Ureter (tissue), 1 donor: ENCODE results near the gene HELZ. TPM values are rescaled to one million over a fixed set of nuclear protein-coding genes. Genes with fewer than 3 reads are reported as not detected.
"Not testable (repeated sequence)": the region's sequence is repeated elsewhere in the genome, so short reads cannot be mapped to it uniquely, and the experiment has no call there.

Experiments used
- DNase-seq: peaks from one replicate; pipeline ENCODE4 v3.0.0-alpha.2; 2020; ENCODE audit warnings: low spot score
- total RNA-seq: library from RNA; stranded (reverse); gene quantifications from one replicate; pipeline ENCODE4 v1.2.4, GENCODE V29; 2023
- donor health status: DM: yes; HTN: yes; CAD: no.

The HELZ gene
- total RNA-seq, 1 donor from 2014 or later, result 68.4 TPM

DNA sequence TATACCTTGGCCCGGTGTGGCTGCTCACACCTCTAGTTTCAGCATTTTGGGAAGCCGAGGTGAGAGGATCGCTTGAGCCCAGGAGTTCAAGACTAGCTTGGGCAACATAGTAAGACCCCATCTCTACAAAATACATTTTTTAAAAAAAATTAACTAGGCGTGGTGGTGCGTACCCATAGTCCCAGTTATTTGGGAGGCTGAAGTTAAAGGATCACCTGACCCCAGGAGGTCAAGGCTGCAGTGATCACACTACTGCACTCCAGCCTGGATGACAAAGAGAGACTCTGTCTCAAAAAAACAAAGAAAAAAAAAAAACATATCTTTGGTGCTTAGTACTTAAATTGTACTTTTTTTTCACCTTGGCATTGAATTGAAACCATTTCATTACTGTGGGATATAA, 101.7 kb downstream of the HELZ start:
- DNase-seq, result no peak

DNA sequence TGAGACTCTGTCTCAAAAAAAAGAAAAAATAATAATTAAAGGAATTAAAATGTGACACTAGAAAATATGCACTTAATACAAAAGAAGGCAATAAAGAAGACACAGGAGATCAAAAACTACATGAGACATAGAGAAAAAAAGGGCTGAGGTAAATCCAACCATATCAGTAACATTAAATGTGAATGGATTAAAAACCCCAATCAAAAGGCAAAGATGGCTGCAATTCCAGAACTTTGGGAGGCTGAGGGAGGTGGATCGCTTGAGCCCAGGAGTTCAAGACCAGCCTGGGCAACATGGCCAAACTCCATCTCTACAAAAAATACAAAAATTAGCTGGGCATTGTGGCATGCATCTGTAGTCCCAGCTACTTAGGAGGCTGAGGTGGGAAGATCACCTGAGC, 103.0 kb downstream of the HELZ start:
- DNase-seq, result not testable (repeated sequence)

DNA sequence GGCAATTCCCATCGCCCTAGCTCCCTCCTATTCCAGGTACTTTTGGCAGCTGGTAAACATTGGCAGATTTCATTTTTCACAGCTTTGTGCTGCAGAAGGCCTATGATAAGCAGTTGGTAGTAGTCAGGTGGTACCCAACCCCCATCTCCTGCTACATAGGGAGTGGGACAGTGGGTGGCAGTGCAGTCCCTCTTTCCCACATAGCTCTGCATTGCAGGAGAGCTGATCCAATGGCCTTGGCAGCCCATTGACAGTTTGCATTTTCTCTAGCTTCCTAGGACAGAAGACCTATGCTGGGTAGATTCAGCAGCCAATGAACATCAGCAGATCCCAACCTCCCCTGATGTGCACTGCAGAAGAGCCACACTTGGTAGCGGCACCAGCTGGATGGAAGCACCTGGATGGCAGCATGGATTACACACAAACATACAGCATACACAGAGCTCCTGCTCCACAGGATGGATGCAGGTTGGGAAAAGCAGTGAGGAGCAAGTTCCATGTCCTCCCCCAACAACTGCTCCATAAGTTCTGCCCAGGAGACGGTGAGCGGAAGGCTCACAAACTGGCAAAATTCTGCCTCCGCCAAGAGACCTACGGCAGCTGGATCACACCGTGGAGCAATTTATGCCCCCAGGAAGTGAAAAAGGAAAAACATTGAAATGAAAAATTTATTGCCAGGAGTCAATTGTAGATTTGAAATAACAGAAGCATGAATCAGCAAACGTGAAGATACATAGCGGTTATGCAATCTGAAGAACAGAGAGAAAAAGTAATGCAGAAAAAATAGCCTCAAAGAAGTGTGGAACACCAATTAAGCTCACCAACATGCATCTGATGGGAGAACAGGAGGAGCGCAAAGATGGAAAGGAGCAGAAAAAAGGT, 105.0 kb downstream of the HELZ start:
- DNase-seq, result no peak

DNA sequence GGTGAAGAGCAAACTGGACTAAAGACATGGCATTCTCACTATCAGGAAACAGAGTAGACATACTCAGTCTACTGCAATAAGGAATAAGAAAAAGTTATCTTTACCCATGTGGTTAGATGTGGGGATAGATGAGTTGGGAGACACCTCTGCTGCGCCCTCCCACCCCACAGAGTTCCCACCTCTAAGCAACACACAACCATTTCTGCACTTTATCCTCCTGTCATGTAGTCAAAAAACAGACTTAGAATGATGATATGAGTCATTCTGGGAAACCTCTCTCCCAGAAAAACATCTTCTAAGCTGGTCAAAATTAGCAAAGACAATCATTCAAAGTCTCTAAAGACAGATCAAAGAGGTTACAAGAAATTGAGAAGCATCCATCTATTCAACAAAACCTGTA, 105.7 kb downstream of the HELZ start:
- no peak for DNase-seq

DNA sequence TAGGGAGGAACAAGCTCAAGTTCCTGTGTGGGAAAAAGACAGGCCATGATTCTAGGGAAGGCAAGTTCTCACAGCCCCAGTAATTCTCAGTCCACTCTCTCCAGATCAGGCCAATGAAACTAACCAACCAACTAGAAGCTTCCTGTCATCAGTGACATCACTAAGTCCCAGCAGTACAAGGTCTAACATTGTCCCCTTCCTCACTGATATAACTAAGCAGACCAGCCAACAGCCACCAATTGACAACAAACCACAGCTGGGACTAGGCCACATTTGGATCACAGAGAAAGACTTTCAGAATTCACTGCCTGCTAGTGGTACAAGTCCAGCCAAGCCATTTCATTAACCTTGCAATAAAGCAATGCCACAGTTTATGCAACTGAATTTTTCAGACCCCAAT, 106.6 kb downstream of the HELZ start:
- DNase-seq, result no peak

DNA sequence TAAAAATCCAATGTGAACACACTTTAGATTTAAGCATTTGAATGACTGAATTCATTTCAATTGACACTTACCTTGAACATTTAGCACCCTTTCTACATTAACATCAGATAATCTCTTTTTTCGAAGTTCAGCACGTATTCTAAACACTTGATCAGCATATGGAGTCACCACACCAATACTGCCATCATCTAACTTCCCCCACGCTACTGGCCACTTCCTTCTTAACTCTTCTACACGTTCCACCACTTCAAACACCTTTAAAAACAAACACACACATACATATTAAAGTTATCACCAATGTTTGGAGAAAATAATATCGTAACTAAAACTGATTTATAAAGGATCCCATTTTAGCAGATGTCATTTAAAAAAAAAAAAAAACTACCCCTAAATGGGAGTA, 107.1 kb downstream of the HELZ start:
- DNase-seq, result no peak

DNA sequence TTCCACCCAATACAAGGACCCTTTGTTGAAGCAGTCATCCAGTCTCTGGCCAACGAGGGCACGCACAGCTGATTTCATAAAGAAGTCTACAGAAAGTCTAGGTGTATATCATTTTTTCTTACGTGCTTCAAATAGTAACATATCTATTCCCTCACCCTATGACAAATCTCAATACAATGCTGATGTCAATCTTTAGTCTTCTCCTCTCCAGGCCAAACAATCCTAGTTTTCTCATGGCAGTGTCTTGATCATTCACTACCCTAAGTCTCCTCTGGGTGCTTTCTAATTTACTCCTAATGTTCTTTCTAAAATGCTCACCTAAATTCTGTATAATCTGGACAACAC, 108.0 kb downstream of the HELZ start:
- no peak for DNase-seq

DNA sequence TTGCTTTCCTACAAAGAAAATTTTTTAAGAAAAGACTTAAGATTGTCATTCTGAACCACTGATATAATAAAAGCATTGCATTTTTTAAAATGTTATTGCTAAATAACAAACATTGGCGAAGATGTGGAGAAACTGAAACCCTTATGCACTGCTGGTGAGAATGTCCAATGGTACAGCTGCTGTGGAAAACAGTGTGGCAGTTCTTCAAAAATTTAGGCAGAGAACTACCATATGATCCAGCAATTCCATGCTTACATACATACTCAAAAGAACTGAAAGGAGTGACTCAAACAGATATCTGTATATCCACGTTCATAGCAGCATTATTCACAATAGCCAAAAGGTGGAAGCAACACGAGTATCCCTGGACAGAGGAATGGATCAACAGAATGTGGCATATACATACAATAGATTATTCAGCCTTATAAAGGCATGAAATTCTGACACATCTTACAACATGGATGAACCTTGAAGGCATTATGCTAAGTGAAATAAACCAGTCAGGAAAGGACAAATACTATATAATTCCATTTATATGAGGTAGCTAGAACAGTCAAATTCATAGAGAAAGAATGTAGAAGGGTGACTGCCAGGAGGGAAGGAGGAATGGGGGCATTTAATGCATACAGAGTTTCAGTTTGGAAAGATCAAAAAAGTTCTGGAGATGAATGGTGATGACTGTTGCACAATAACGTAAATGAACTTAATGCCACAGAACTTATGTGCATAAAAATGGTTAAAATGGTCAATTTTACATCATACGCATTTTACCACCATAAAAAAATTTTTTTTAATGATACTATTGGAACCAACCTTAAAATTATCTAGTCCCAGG, 108.6 kb downstream of the HELZ start:
- DNase-seq, result no peak

DNA sequence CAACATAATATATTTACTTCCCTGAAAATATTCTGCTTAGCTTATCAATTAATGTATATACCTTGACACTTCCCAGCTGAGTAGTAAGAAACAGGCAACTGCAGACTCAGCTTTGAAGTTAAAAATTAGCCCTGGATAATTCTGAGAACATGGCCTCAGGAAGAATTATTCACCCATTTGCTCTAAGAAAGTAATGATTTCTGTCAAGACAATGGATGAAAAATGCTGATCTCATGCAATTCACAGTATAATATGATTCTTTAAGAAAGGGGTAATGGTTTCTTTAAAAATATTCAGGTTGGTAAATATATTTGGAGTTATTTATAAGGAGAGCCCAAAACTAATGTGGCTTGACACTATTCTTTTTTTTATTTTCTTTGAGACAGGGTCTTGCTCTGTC, 111.8 kb downstream of the HELZ start:
- DNase-seq, result no peak

DNA sequence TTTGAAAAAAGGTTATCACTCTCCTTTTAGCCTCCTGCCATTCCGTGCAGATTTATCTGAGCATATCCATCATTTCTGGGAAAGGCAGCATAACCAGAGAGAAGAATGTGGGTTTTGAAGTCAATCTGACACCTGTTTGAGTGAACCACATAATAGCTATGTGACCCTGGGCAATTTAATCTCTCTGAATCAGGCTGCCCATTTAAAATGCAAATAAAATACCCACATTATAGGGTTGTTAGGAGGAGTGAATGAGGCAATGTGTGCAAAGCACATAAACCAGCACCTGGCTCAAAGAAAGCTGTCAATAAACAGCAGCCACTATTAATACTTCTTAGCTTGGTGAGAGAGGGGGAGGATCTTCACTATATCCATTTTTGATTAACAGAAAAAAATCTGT, 112.6 kb downstream of the HELZ start:
- no peak for DNase-seq

DNA sequence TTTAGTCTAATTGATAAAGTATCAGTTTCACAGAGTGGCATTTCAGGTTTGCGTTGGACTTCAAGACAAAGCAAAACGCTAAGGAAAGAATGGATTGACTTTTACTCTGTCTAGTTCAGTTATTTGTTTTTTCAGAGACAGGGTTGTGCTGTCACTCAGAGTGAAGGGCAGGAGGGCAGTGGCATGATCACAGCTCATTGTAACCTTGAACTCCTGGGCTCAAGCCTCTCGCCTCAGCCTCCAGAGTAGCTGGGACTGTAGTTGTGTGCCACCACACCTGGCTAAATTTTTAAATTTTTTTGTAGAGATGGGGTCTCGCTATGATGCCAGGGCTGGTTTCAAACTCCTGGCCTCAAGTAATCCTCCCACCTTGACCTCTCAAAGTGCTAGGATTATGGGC, 114.2 kb downstream of the HELZ start:
- no peak for DNase-seq

DNA sequence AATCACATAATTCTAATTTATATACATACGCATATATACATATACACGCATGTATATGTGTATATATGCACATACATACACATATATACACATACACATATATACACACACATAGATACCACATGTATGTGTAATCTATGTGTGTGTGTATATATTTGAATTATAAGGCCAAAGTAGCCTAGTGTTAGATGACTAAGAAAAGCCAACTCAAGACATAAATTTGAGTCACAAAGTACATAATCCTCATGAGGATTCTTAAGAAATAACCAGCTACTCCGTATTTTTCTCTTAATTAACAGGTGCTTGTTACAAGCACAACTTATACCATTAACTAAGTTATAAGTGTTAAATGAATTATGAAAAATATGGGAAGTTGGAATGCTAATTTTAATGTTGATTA, 115.7 kb downstream of the HELZ start:
- DNase-seq, result no peak

DNA sequence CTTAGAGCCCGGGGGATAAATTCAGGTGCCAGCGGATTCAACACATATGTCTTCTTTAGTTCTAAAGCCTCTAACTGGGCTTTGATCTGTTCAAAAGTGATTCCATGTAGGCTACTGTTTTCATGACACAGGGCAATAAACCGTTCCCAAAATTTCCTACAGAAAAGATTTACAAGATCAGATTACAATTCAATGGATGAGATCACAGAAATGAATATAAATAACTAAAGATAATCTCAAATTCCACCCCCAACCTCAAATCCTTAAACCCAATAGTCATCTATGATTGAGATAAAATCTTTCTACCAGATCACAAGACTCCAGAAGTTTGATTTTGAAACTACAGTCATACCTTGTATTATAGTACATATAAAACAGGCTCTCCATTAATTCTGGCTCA, 116.3 kb downstream of the HELZ start:
- no peak for DNase-seq

DNA sequence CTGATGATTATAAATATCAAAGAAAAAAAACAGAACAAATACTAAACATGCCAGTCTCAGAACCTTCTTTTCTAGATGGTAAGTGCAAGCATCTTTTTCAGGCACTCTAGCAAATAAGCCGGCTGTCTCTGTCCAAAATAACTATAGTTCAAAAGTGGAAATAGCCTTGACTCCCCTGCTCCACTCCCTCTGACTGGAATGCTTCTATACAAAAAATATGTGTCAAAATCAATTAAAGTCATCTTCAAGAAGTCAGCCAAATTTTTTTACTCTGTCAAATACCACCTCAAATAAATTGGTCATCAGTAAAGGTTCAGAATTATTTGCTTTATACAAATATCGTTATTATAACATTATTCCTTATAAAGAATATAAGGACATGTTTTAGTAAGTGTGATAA, 117.1 kb downstream of the HELZ start:
- DNase-seq, result no peak

DNA sequence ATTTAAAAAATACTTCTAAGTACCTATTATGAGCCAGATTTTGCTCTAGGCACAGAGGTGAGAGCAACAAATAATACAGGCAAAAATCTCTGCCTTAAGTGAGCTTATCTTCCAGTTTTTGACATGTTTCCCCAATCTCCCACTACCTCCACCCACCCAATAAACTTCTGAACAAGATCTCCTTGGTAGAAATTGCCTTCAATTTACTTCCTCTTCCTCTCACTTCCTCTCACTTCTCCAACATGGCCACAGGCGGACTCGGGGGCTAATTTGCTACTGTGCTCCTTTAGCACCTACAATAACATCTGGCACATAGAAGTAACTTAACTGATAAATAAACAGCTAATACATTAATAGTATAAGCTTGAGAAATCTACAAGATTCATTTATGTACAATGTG, 118.0 kb downstream of the HELZ start:
- no peak for DNase-seq

DNA sequence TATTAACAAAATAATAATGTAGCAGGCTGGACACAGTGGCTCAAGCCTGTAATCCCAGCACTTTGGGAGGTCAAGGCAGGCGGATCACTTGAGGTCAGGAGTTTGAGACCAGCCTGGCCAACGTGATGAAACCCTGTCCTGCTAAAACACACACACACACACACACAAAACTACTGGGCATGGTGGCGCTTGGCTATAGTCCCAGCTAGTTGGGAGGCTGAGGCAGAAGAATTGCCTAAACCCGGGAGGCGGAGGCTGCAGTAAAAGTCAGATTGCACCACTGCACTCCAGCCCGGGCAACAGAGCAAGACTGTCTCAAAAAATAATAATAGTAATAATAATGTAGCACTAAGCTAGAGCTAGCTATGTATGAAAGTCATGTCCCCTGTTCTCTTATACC, 118.5 kb downstream of the HELZ start:
- DNase-seq, result not testable (repeated sequence)

DNA sequence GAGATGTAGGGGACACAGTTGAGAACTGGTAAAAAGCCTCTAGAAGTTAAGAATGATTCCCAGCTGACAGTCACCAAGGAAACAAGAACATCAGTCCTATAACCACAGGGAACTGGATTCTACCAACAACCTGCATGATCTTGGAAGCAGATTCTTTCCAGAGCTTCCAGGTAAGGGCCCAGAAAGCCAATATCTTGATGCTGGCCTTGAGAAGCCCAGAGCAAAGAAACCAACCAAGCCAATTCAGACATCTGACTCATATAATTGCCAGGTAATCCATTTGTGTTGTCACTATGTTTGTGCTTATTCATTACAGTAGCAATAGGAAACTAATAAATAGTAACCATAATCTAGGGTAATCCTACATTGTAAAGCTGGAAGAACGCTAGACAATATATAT, 119.1 kb downstream of the HELZ start:
- no peak for DNase-seq

DNA sequence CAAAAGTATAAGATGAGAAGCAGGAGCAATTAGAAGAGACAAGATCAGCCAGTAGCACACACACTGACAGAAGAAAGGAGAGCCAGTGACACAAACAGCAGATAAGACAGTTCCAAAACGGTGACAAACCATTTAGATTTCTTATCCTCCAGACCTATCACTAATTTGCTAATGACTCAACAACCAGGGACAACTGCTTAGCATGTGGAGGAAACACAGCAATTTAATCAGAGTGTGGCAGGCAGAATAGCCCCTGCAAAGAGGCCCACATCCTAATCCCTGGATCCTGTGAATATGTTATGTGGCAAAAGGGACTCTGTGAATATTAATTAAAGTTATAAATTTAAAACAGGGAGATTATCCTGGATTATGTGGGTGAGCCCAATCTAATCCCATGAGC, 119.6 kb downstream of the HELZ start:
- no peak for DNase-seq

DNA sequence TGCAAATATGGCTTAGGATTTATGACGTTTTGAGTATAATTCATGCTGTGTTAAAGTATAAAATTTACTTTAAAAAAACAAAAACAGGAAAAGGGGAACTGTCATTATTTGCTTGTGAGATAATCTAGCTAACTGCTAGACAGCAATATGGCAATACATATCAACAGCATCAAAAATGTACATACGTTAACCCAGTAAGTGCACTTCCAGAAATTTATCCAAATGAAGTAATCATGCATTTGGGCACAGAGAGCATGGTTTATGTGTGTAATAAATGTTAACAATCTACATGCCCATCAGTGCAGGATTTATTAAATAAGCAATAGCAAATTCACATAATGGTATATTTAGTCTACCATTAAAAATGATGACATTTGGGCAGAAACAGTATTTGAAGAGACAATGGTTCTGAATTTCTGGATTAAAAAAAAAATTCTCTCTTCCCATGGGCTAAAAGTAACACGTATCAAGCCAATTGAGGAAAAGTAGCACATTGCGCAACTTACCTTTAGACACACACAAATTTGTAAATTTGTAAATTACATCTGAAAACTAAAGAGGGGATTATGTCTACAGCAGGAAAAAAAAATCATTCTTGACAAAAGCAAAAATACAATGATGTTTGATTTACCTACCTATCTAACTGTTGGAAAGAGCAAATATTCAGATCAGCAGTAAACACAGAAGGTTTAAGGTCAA, 120.4 kb downstream of the HELZ start:
- no peak for DNase-seq

DNA sequence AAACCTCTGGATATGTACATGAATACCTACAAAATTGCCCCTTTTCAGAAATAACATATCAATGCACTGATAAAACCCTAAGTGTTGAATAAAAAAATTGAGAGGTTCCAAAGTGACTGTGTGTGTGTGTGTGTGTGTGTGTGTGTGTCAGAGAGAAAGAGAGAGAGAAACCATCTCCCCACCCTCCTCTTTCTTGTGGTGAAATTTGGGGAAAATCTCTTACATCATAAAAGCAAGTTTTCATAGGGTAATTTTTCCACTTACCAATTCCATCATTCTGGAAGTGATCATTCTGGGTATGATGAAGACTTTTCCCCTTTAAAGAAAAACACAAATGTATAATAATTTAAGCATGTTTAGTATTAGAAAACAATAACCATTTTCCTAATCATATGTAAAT, 121.3 kb downstream of the HELZ start:
- DNase-seq, result no peak

DNA sequence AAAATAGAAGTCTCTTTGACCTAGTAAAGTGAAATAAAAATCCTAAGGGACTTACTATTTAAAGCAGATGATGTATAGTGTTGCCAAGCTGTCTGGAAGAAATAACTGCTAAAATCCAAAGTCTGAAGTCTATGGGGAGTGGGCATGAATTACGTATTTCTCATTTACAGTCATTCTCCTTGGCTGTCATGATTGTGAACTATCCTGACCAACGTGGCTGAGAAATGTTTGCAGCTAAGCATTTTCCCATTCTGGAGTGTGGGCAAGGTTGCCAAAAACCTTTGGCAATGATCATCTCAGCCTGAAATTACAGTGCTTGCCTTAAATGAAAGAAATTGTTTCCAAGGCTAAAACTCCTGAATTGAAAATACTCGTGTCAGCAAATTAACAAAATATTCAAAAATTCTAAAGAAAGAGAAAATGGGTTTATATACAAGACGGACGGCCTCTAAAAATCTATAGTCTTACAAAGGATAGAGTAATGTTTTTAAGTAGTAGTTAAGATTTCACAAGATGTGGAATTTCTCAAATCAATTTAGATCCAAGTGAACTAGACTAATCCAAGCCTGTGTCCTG, 123.6 kb downstream of the HELZ start:
- DNase-seq, result no peak

DNA sequence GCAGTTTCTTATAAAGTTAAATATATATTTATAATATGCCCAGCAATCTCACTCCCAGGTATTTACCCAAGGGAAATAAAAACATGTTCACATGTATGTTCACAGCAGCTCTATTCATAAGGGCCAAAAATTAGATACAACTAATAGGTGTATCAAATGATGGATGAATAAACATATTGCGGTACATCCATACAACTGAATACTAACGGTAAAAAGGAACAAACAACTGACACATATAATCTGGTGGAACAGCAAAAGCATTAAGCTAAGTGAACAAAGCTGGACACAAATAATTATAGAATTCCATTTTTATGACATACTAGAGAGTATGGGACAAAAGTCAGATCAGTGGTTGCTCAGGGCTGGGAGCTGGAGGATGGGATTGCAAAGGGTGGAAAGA, 125.9 kb downstream of the HELZ start:
- DNase-seq, result no peak
